Testis (tissue), 3 donors: ENCODE results near the gene SNED1. TPM values are rescaled to one million over a fixed set of nuclear protein-coding genes. Genes with fewer than 3 reads are reported as not detected.

Source experiments
- DNase-seq: peaks from one replicate; pipeline ENCODE4 v3.0.0-alpha.2; 2019
- H3K27ac ChIP-seq, 2 donors: fragments of 200-600 bp; sonication (generic); one replicate each; pipeline ENCODE4 v1.5.1; 2019
- H3K27me3 ChIP-seq: fragments of 200-600 bp; sonication (generic); one replicate; pipeline ENCODE4 v1.5.1; 2019
- H3K36me3 ChIP-seq: fragments of 200-600 bp; sonication (generic); one replicate; pipeline ENCODE4 v1.5.1; 2017; ENCODE audit warnings: low read depth; ENCODE audit errors: missing control alignments
- H3K4me1 ChIP-seq: fragments of 200-600 bp; sonication (generic); one replicate; pipeline ENCODE4 v1.5.1; 2019
- H3K4me3 ChIP-seq, 2 donors: fragments of 200-600 bp; sonication (generic); one replicate each; pipeline ENCODE4 v1.5.1; 2017 to 2019
- H3K9me3 ChIP-seq: fragments of 200-600 bp; sonication (generic); one replicate; pipeline ENCODE4 v1.5.1; 2017
- POLR2A ChIP-seq: fragments of 450-650 bp; IDR thresholded peaks from one replicate; pipeline ENCODE4 v1.6.1; 2017; ENCODE audit warnings: antibody characterized with exemption, mild to moderate bottlenecking, moderate library complexity
- WGBS, 2 donors: methylation state at CpG; one replicate each; pipeline ENCODE4 v1.1.5; 2018; 5-methylcytosine and 5-hydroxymethylcytosine counted together
- intact Hi-C: fragments of 100-400 bp; cut with DNase I; formaldehyde crosslinking; loops from one replicate; pipeline ENCODE4 v1.15.1; 2023; ENCODE audit warnings: low total_unique reads
- polyA plus RNA-seq: library from polyadenylated mRNA; stranded (reverse); fragments of 350-450 nt; fragmentation: Illumina TruSeq; extraction: RNeasy Lipid Tissue Mini Kit (QIAGEN cat#74804); gene quantifications from one replicate; pipeline ENCODE4 v1.2.3, GENCODE V29; 2014; ENCODE audit warnings: low read depth, low replicate concordance; ENCODE audit not compliant: insufficient read depth
- total RNA-seq, 2 donors: library from RNA; depleted of rRNA; stranded (reverse); fragments of >200 nt; gene quantifications; one replicate each; pipeline ENCODE4 v1.2.3, GENCODE V29; 2016
- TF ChIP-seq, protein P1 (sequence below), 3 experiments: fragments of 450-650 bp in 2 of 3; fragments of 200-600 bp in 1 of 3; sonication (generic) in 1 of 3; IDR thresholded peaks; one replicate each; pipeline ENCODE4 v1.5.1; 2016 to 2019; ENCODE audit warnings: antibody characterized with exemption in 3 of 3, mild to moderate bottlenecking in 2 of 3, moderate library complexity in 1 of 3

The SNED1 gene
- total and polyA plus RNA-seq, 3 donors from 2014 or later = 15.8 to 107 (median 82.7) TPM

DNA sequence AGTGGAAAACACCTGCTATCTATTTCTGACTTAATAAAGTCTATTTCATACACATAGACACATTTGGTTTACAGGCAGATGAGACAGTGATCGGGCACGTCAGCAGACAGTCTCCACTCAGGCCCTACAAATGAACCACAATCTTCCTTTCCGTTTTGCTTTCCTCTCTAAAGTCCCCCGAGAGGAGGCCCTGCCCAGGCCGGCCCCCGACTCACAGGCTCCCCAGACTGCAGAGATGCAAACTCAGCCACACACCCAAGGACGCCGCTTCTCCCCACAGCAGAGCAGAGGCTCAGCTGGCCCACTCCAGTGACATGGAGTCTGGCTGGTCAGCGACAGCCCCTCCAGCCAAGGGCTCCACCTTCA lies 113.0 kb downstream of the SNED1 start:
- intact Hi-C loops = no loop called here
- no peak for DNase-seq
- H3K4me3 ChIP-seq = no peak overlapping the region

DNA sequence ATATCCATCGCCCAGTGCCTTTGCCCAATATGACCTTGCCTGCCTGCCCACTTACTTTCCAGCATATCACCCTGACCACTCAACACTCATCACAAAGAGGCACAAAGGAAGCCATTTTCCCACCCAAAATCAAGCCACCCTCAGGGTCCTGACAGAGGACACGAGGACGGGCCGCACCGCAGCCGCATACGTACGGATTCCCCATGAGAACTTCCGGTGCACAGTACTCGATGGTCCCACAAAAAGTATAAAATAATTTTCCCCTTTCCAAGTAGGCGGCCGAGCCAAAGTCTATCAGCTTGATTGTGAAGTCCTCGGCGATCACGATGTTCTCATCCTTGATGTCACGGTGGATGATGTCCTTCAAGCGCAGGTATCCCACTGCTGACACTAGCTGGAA lies 113.6 kb downstream of the SNED1 start:
- no peak for DNase-seq
- no peak overlapping the region for H3K27ac ChIP-seq
- H3K4me3 ChIP-seq = no peak overlapping the region
- no peaks in the 10 kb centered on the region for H3K27me3 ChIP-seq
- H3K4me1 ChIP-seq = no peaks in the 10 kb centered on the region
- TF ChIP-seq POLR2A = no peak
- TF ChIP-seq, protein P1, sequence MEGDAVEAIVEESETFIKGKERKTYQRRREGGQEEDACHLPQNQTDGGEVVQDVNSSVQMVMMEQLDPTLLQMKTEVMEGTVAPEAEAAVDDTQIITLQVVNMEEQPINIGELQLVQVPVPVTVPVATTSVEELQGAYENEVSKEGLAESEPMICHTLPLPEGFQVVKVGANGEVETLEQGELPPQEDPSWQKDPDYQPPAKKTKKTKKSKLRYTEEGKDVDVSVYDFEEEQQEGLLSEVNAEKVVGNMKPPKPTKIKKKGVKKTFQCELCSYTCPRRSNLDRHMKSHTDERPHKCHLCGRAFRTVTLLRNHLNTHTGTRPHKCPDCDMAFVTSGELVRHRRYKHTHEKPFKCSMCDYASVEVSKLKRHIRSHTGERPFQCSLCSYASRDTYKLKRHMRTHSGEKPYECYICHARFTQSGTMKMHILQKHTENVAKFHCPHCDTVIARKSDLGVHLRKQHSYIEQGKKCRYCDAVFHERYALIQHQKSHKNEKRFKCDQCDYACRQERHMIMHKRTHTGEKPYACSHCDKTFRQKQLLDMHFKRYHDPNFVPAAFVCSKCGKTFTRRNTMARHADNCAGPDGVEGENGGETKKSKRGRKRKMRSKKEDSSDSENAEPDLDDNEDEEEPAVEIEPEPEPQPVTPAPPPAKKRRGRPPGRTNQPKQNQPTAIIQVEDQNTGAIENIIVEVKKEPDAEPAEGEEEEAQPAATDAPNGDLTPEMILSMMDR (IDR thresholded peaks at IDR 0.05) = no peak
- H3K36me3 ChIP-seq = no peaks in the 10 kb centered on the region
- intact Hi-C loops = no loop called here
- no peaks in the 10 kb centered on the region for H3K9me3 ChIP-seq
- WGBS, 2 donors = 97% methylated on average over 17 of the region's 17 CpGs

More for the DNA sequence above, 113.0 kb downstream of the SNED1 start:
- WGBS, 2 donors = 88 to 93% methylated on average over 9 of the region's 9 CpGs
- no peak for TF ChIP-seq POLR2A
- TF ChIP-seq, protein P1 (IDR thresholded peaks at IDR 0.05) = no peak
- no peaks in the 10 kb centered on the region for H3K27me3 ChIP-seq
- no peaks in the 10 kb centered on the region for H3K36me3 ChIP-seq
- H3K27ac ChIP-seq = no peak overlapping the region
- H3K4me1 ChIP-seq = no peaks in the 10 kb centered on the region
- no peaks in the 10 kb centered on the region for H3K9me3 ChIP-seq

DNA sequence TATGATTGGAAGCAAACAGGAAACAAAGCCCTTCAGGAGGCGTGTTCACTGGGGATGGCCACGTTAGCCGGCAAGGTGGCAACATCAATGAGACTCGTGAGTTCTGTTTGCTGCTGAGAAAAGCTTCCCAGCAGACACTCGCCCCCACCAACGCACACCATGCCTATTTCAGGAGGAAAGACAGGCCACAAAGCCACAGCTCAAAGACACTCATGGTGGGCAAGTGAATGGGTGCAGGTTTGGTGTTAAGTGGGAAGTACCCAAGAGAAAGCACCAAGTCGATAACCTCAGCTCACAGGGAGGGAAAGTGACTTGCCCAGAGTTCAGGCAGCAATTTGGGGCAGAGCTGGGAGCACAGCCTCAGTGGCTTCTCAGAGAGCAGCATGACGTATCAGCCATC lies 114.2 kb downstream of the SNED1 start:
- Histone ChIP-seq H3K27me3 (no peaks in the 10 kb centered on the region), H3K4me1 (no peaks in the 10 kb centered on the region), H3K36me3 (no peaks in the 10 kb centered on the region), H3K4me3 (no peak overlapping the region), H3K27ac (no peak overlapping the region), H3K9me3 (no peaks in the 10 kb centered on the region)
- WGBS, 2 donors = 86 to 90% methylated on average over 8 of the region's 8 CpGs
- no peak for DNase-seq
- intact Hi-C loops = no loop called here
- no peak for TF ChIP-seq POLR2A
- TF ChIP-seq, protein P1 (IDR thresholded peaks at IDR 0.05) = no peak

DNA sequence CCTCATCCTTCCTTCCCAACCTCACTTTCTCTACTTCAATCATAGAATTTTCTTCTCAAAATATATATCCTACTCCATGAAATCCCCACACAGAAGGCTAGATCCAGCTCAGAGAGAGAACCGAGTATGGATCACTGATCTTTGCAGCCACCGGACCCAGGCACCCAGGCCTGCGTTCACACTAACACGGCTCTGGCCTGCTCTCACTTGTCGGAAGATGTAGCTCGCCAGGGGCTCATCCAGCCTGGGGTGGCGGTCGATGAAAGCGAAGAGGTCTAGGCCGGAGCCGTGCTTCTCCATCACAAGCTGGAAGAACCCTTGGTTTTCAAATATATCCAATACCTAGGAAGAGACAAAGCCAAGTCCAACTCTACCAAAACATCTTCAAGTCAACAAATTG lies 116.4 kb downstream of the SNED1 start:
- Histone ChIP-seq H3K9me3 (no peaks in the 10 kb centered on the region), H3K27me3 (no peaks in the 10 kb centered on the region), H3K36me3 (no peaks in the 10 kb centered on the region), H3K4me3 (no peak overlapping the region), H3K27ac (no peak overlapping the region), H3K4me1 (no peaks in the 10 kb centered on the region)
- intact Hi-C loops = no loop called here
- 95 to 97% methylated on average over 11 of the region's 11 CpGs for WGBS, 2 donors
- DNase-seq = no peak
- TF ChIP-seq POLR2A = no peak
- TF ChIP-seq, protein P1 (IDR thresholded peaks at IDR 0.05) = no peak

DNA sequence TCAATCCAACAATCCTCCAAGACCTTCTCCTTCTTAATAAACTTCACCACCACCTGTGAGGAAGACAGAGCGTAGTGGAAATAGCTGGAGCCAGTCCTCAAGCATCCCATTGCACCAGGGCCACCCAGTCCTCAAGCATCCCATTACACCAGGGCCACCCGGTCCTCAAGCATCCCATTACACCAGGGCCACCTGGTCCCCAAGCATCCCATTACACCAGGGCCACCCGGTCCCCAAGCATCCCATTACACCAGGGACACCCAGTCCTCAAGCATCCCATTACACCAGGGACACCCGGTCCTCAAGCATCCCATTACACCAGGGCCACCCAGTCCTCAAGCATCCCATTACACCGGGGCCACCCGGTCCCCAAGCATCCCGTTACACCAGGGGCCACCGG lies 116.9 kb downstream of the SNED1 start:
- Histone ChIP-seq H3K36me3 (no peaks in the 10 kb centered on the region), H3K9me3 (no peaks in the 10 kb centered on the region), H3K4me3 (no peak overlapping the region), H3K27me3 (no peaks in the 10 kb centered on the region), H3K27ac (no peak overlapping the region), H3K4me1 (no peaks in the 10 kb centered on the region)
- intact Hi-C loops = no loop called here
- TF ChIP-seq, protein P1 (IDR thresholded peaks at IDR 0.05) = no peak
- no peak for TF ChIP-seq POLR2A
- DNase-seq = no peak
- WGBS, 2 donors = 70 to 99% methylated on average over 8 of the region's 8 CpGs
